Hepatocyte (in vitro differentiated cells): ENCODE data around the gene CCDC152. TPM values are rescaled to one million over a fixed set of nuclear protein-coding genes. Genes with fewer than 3 reads are reported as not detected.

ENCODE experiments used
- DNase-seq: peaks from one replicate; pipeline ENCODE4 v3.0.0-alpha.2; 2016; ENCODE audit warnings: low spot score
- H2AFZ ChIP-seq: fragments of 200-600 bp; sonication (generic); 2 replicates; pipeline ENCODE4 v1.6.0; 2016; ENCODE audit warnings: antibody characterized with exemption, mild to moderate bottlenecking
- H3K27ac ChIP-seq: fragments of 200-600 bp; sonication (generic); 2 replicates; pipeline ENCODE4 v1.5.1; 2016; ENCODE audit warnings: mild to moderate bottlenecking
- H3K27me3 ChIP-seq: fragments of 200-600 bp; sonication (generic); 2 replicates; pipeline ENCODE4 v1.6.1; 2016
- H3K36me3 ChIP-seq: fragments of 200-600 bp; sonication (generic); replicated peaks from 2 replicates; pipeline ENCODE4 v1.5.1; 2016; ENCODE audit warnings: low read depth; ENCODE audit not compliant: insufficient read depth
- H3K4me1 ChIP-seq: fragments of 200-600 bp; sonication (generic); 2 replicates; pipeline ENCODE4 v1.5.1; 2016; ENCODE audit warnings: mild to moderate bottlenecking, moderate library complexity; ENCODE audit not compliant: insufficient read depth
- H3K4me2 ChIP-seq: fragments of 200-600 bp; sonication (generic); 2 replicates; pipeline ENCODE4 v1.6.0; 2016
- H3K4me3 ChIP-seq: fragments of 200-600 bp; sonication (generic); 2 replicates; pipeline ENCODE4 v1.5.1; 2016; ENCODE audit warnings: mild to moderate bottlenecking
- H3K79me2 ChIP-seq: fragments of 200-600 bp; sonication (generic); 2 replicates; pipeline ENCODE4 v1.6.0; 2017; ENCODE audit warnings: mild to moderate bottlenecking
- H3K9me2 ChIP-seq: fragments of 200-600 bp; sonication (generic); replicated peaks from 2 replicates; pipeline ENCODE4 v1.6.0; 2017; ENCODE audit warnings: mild to moderate bottlenecking; ENCODE audit not compliant: insufficient read depth
- H3K9me3 ChIP-seq: fragments of 200-600 bp; sonication (generic); 2 replicates; pipeline ENCODE4 v1.5.1; 2016; ENCODE audit warnings: low read depth, mild to moderate bottlenecking
- H4K20me1 ChIP-seq: fragments of 200-600 bp; sonication (generic); 2 replicates; pipeline ENCODE4 v1.6.0; 2016; ENCODE audit warnings: mild to moderate bottlenecking; ENCODE audit not compliant: insufficient read depth, poor library complexity, severe bottlenecking
- EZH2 ChIP-seq: fragments of 200-600 bp; sonication (generic); IDR thresholded peaks from 2 replicates; pipeline ENCODE4 v1.6.1; 2016; ENCODE audit warnings: antibody characterized with exemption, mild to moderate bottlenecking, borderline replicate concordance
- EZH2phosphoT487 ChIP-seq: fragments of 200-600 bp; sonication (generic); IDR thresholded peaks from one replicate; pipeline ENCODE4 v1.6.1; 2018; ENCODE audit warnings: antibody characterized with exemption, mild to moderate bottlenecking, low read depth, moderate library complexity; ENCODE audit not compliant: unreplicated experiment, severe bottlenecking
- WGBS: methylation state at CpG from one replicate; pipeline ENCODE4 v1.1.6; 2016; ENCODE audit warnings: low lambda C conversion rate; ENCODE audit errors: missing lambda C conversion rate; 5-methylcytosine and 5-hydroxymethylcytosine counted together
- polyA plus RNA-seq: library from polyadenylated mRNA; unstranded; fragments of >200 nt; fragmentation: Nextera tagmentation; extraction: Ambion mirVana; gene quantifications from 2 replicates; pipeline ENCODE4 v1.2.1, GENCODE V29; 2016
- total RNA-seq: library from RNA; depleted of rRNA; stranded (reverse); fragments of >200 nt; gene quantifications from 2 replicates; pipeline ENCODE4 v1.2.3, GENCODE V29; 2014
- TF ChIP-seq, protein P1 (sequence below): fragments of 200-600 bp; sonication (generic); IDR thresholded peaks from 2 replicates; pipeline ENCODE4 v1.5.1; 2016; ENCODE audit warnings: antibody characterized with exemption, mild to moderate bottlenecking; ENCODE audit not compliant: poor library complexity

Gene CCDC152
- total and polyA plus RNA-seq, 2 experiments from 2014 or later: 2.0 to 46.1 TPM

DNA sequence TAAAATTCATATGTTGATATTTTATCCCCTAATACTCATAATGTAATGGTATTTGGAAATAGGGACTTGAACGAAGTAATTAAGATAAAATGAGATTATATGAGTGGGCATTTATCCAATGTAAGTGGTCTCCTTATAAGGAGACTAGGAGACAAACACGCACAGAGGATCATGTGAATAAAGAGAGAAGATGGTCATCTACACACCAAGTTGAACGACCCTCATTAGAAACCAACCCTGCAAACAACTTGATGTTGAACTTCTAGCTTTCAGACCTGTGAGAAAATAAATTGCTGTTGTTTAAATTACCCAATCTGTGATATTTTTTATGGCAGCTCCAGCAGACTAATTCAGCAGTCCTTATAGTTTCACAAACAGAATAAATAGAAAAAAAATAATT, 82.6 kb downstream of the CCDC152 start:
- Histone ChIP-seq H3K9me2 (no peaks in the 10 kb centered on the region), H3K4me1 (peaks cover 28% of the 10 kb centered on the region), H3K4me2 (no peak overlapping the region), H3K4me3 (no peak overlapping the region), H3K27ac (no peak overlapping the region), H3K9me3 (no peaks in the 10 kb centered on the region), H3K79me2 (no peaks in the 10 kb centered on the region), H3K27me3 (no peaks in the 10 kb centered on the region), H3K36me3 (no peaks in the 10 kb centered on the region), H2AFZ (no peak overlapping the region), H4K20me1 (no peaks in the 10 kb centered on the region)
- no peak for DNase-seq
- 84% methylated on average over 3 of the region's 3 CpGs for WGBS
- TF ChIP-seq EZH2: no peak

DNA sequence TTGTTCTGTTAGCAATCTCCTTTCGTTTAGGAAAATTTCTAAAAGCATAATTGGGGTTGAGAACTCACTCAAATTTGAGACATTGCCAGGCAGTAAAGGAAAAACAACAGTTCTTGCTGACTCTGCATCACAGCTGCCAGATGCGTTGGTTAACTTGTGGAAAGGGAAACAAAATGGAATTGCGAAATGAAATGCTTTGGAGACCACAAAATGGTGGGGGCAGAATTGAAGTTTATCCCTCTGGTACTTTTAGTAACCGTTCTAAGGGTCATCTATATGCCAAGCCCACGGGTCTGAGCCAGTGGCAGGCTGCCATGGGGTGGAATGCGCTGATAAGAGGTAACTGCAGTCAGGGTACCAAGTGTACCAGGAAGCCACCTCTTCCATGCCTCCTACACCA, 83.7 kb downstream of the CCDC152 start:
- Histone ChIP-seq H3K27ac (peak overlapping the region; percentile 77), H3K9me2 (no peaks in the 10 kb centered on the region), H3K79me2 (no peaks in the 10 kb centered on the region), H3K4me1 (peaks cover 28% of the 10 kb centered on the region), H3K9me3 (no peaks in the 10 kb centered on the region), H3K36me3 (no peaks in the 10 kb centered on the region), H3K4me2 (peak overlapping the region; percentile 38), H2AFZ (peak overlapping the region; percentile 7), H3K27me3 (no peaks in the 10 kb centered on the region), H4K20me1 (no peaks in the 10 kb centered on the region), H3K4me3 (no peak overlapping the region)
- peak; percentile 66 for DNase-seq
- TF ChIP-seq EZH2 (no peak), EZH2phosphoT487 (no peak)
- TF ChIP-seq, protein P1, sequence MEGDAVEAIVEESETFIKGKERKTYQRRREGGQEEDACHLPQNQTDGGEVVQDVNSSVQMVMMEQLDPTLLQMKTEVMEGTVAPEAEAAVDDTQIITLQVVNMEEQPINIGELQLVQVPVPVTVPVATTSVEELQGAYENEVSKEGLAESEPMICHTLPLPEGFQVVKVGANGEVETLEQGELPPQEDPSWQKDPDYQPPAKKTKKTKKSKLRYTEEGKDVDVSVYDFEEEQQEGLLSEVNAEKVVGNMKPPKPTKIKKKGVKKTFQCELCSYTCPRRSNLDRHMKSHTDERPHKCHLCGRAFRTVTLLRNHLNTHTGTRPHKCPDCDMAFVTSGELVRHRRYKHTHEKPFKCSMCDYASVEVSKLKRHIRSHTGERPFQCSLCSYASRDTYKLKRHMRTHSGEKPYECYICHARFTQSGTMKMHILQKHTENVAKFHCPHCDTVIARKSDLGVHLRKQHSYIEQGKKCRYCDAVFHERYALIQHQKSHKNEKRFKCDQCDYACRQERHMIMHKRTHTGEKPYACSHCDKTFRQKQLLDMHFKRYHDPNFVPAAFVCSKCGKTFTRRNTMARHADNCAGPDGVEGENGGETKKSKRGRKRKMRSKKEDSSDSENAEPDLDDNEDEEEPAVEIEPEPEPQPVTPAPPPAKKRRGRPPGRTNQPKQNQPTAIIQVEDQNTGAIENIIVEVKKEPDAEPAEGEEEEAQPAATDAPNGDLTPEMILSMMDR: no peak
- 51% methylated on average over 6 of the region's 6 CpGs for WGBS

DNA sequence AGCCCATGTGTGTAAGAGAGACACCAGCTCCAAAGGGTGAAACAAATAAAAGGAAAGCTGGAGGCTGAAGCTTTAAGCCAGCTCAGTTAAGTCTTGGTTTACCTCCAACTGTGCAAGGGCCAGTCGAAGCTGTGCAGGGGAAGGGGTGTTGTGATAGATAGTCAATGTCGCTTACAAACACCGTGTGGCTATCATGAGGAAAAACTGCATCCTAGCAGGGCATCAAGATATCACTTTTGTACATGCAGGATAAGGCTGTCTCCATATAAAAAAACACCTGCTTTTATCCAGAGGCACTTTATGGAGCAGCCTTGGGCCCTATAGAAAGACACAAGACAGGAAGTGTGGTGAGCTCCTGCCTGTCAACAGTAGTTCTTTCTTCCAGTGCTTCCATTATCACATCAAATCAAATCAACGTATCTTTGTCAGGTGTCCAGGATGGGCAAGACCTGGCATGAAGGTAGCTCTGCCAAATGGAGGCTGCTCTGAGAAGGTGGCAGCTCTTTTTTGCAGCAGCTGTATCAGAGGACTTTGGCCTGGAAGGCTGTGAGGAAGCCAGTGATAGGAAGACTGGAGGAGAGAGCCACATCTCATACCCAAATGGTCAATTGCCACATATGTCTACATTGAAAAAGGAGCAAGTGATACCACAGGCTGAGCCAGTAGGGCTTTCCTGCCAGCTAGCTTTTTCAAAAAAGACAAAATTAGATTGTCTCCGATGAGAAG, 84.4 kb downstream of the CCDC152 start:
- H3K4me2 ChIP-seq: peak overlapping the region; percentile 38
- WGBS: 92% methylated on average over 5 of the region's 5 CpGs
- H3K79me2 ChIP-seq: no peaks in the 10 kb centered on the region
- H3K9me3 ChIP-seq: no peaks in the 10 kb centered on the region
- no peaks in the 10 kb centered on the region for H3K36me3 ChIP-seq
- H3K4me3 ChIP-seq: no peak overlapping the region
- H3K9me2 ChIP-seq: no peaks in the 10 kb centered on the region
- H3K27ac ChIP-seq: peak overlapping the region; percentile 77
- H2AFZ ChIP-seq: peak overlapping the region; percentile 7
- no peak for TF ChIP-seq EZH2
- TF ChIP-seq, protein P1: no peak
- TF ChIP-seq EZH2phosphoT487: no peak
- DNase-seq: no peak
- no peaks in the 10 kb centered on the region for H4K20me1 ChIP-seq
- H3K4me1 ChIP-seq: peaks cover 28% of the 10 kb centered on the region
- no peaks in the 10 kb centered on the region for H3K27me3 ChIP-seq

GRCh38 chr5:42842921-42843641, 86.5 kb downstream of the CCDC152 start:
- no peak for DNase-seq
- Histone ChIP-seq H3K9me3 (no peaks in the 10 kb centered on the region), H3K4me2 (peak overlapping the region; percentile 22), H3K36me3 (no peaks in the 10 kb centered on the region), H3K27me3 (no peaks in the 10 kb centered on the region), H3K9me2 (no peaks in the 10 kb centered on the region), H3K4me3 (no peak overlapping the region), H3K79me2 (no peaks in the 10 kb centered on the region), H3K4me1 (peaks cover 33% of the 10 kb centered on the region), H3K27ac (peak overlapping the region; percentile 32), H4K20me1 (no peaks in the 10 kb centered on the region), H2AFZ (no peak overlapping the region)
- 70% methylated on average over 4 of the region's 4 CpGs for WGBS
- TF ChIP-seq EZH2phosphoT487: no peak
- TF ChIP-seq, protein P1: no peak
- TF ChIP-seq EZH2: no peak
